ENCODE measurements around the gene GIPC3. TPM values are rescaled to one million over a fixed set of nuclear protein-coding genes. Genes with fewer than 3 reads are reported as not detected.

GIPC3 gene
- total RNA-seq, 1 donor from 2014 or later: not detected

DNA sequence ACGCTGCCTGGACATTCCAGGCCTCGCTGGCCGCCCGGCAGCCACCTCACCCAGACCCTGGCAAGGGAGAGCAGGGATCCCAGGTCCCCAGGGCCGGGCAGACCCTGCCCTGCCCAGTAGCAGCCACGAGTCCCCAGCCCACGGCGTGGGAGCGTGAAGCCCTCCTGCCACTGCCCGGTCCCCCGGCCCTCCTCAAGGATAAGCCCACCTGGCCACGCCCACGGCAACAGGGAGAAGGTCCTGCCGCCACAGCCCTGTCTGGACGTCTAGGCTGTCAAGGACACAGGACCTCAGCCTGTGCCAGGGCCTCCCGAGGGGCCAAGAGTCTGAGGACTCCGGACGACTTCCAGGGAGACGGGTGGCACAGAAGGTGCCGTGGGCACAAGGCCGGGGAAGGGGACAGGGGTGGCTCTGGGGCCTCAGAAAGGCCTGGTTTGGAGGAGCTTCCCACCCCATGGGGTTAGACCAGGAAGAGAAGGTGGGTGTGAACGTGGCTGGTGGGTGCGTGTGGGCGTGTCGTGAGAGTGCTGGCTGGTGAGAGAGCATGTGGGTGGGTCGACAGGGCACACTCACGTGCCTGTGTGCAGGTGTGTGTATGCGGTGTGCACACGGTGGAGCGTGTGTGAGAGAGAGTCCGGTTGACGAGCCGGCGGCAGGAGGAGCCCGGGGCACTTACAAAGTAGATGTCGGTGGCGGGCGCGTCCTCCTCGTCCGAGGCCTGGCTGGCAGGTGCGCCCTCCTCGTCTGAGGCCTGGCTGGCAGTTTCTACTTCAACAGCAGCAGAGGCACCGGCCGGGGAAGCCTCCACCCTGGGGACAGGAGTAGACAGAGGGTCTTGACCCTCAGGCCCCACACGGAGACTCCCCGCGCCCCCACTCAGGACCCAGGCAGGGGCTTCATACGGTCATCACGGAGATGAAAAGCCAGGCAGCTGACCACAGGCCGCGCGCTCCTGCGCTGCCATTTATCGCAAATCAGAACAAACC, 53.2 kb downstream of the GIPC3 start:
- no peak for DNase-seq (ENCODE audit: low read depth)

DNA sequence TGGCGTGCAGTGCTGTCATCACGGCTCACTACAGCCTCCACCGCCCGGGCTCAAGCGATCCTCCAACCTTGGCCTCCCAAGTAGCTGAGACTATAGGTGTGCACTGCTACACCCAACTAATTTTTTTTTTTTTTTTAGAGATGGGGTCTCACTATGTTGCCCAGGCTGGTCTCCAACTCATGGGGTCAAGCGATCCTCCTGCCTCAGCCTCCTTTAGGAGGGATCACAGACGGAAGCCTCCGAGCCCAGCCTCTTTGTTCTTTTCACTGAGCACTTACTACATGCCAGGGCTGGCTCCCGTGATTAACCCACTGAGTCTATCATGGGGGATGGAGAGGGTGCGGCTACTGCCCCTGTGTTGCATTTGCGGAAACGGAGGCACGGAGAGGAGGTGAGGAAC, 54.2 kb downstream of the GIPC3 start:
- no peak for DNase-seq (ENCODE audit: low read depth)

DNA sequence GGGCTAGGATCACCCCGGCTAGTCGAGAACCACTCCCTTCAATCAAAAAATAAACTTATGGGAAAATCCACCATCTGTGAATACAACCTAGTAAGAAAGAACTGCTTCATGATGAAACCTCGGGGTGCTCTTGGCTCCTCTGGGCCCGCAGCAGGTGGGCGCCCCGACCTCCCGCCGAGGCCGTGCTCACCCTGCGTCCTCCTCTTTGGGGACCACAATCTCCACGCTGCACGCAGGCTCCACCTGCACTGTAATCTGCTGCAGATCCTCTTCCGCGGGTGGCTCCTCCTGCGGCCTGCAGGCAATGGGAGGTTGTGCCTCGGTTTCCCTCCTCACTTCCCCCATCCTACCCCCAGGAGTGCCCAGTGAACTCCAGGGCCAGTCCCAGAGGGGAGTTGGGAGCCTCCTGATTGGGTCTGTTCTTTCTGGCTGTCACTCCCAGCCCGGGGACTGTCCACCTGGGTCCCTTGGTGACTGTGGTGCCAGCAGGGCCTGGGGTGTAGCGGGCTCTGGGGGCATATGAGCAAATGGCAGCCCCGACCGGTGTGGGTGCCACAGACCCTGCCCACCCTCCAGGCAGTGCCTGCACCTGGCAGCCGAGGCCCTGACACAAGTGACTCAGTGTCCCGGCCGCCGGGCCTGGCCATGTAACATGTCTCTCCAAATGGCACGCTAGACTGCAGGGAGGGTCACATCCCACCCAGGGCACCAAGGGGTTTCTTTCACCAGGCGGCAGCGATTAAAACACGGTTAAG, 56.4 kb downstream of the GIPC3 start:
- DNase-seq (ENCODE audit: low read depth): no peak

- no peak for DNase-seq (ENCODE audit: low read depth)
These were observed 57.0 kb downstream of the GIPC3 start for GRCh38 chr19:3642296-3642695.

Other genes with a start within 250 kb of the GIPC3 start
- 17.2 and 107 TPM in 2 replicates for gene NFIC, start 218.9 kb upstream of the GIPC3 start, total RNA-seq
- 0.35 and 0.50 TPM in 2 replicates for gene SMIM24, start 105.0 kb upstream of the GIPC3 start, total RNA-seq
- 2.1 TPM in 1 of 2 replicates, not detected in the other for gene SMIM44, start 102.0 kb upstream of the GIPC3 start, total RNA-seq
- gene DOHH, start 84.8 kb upstream of the GIPC3 start, total RNA-seq: 13.5 and 21.6 TPM in 2 replicates
- 45.1 and 60.3 TPM in 2 replicates for gene FZR1, start 79.2 kb upstream of the GIPC3 start, total RNA-seq
- not detected in 2 replicates for gene TEKTIP1, start 46.3 kb upstream of the GIPC3 start, total RNA-seq
- 156 and 227 TPM in 2 replicates for gene MFSD12, start 27.9 kb upstream of the GIPC3 start, total RNA-seq
- 84.2 and 93.8 TPM in 2 replicates for gene HMG20B, start 12.5 kb upstream of the GIPC3 start, total RNA-seq
- gene TBXA2R, start 21.4 kb downstream of the GIPC3 start, total RNA-seq: 0.50 TPM in 1 of 2 replicates, not detected in the other
- gene CACTIN, start 41.3 kb downstream of the GIPC3 start, total RNA-seq: 19.1 and 32.4 TPM in 2 replicates
- gene PIP5K1C, start 115.0 kb downstream of the GIPC3 start, total RNA-seq: 8.0 and 38.4 TPM in 2 replicates
- 1.1 and 11.5 TPM in 2 replicates for gene TJP3, start 122.9 kb downstream of the GIPC3 start, total RNA-seq
- 24.7 and 26.6 TPM in 2 replicates for gene APBA3, start 176.2 kb downstream of the GIPC3 start, total RNA-seq
- 14.9 and 82.8 TPM in 2 replicates for gene MRPL54, start 177.2 kb downstream of the GIPC3 start, total RNA-seq
- not detected in 2 replicates for gene RAX2, start 186.8 kb downstream of the GIPC3 start, total RNA-seq
- gene MATK, start 200.9 kb downstream of the GIPC3 start, total RNA-seq: 0.35 and 0.69 TPM in 2 replicates

All from renal cortical epithelial cell (primary cell).